Activated CD8-positive, alpha-beta memory T cell treated with anti-CD3 and anti-CD28 coated beads, Interleukin-2, amount 10 ng/mL, durations not matched to agents 7 days and 5 days (primary cell): Measurements from ENCODE around the gene CLEC18B. TPM values are rescaled to one million over a fixed set of nuclear protein-coding genes. Genes with fewer than 3 reads are reported as not detected.
"Not testable (repeated sequence)": the region's sequence is repeated elsewhere in the genome, so short reads cannot be mapped to it uniquely, and the experiment has no call there.

ENCODE experiments used
- ATAC-seq: fragments of 150-1000 bp; cut with Tn5 transposase; one replicate; pipeline ENCODE4 v1.10.0; 2021; ENCODE audit warnings: moderate library complexity
- CTCF ChIA-PET: fragments of 350-600 bp; sonication (Branson Sonifier 250); formaldehyde crosslinking; loops from one replicate; lab custom pipeline; 2021; ENCODE audit warnings: antibody characterized with exemption; lab: Charles Lee
- DNase-seq: peaks from one replicate; pipeline ENCODE4 v3.0.0-alpha.2; 2020
- H3K27ac Mint-ChIP-seq: one replicate; pipeline ENCODE4 v1.8.0; 2021; ENCODE audit warnings: mild to moderate bottlenecking, mixed read lengths
- H3K27me3 Mint-ChIP-seq: one replicate; pipeline ENCODE4 v1.8.0; 2021; ENCODE audit warnings: mixed read lengths
- H3K36me3 Mint-ChIP-seq: one replicate; pipeline ENCODE4 v1.8.0; 2021; ENCODE audit warnings: mild to moderate bottlenecking, mixed read lengths
- H3K4me1 Mint-ChIP-seq: one replicate; pipeline ENCODE4 v1.8.0; 2021; ENCODE audit warnings: mixed read lengths
- H3K4me3 Mint-ChIP-seq: one replicate; pipeline ENCODE4 v1.8.0; 2021; ENCODE audit warnings: mild to moderate bottlenecking, moderate library complexity, mixed read lengths
- H3K9me3 Mint-ChIP-seq: one replicate; pipeline ENCODE4 v1.8.0; 2022; ENCODE audit warnings: low read depth, mixed read lengths
- total RNA-seq, 2 experiments: library from RNA; stranded (reverse); gene quantifications; one replicate each; pipeline ENCODE4 v1.2.3, GENCODE V29; 2021

CLEC18B gene
- total RNA-seq, 2 experiments from 2014 or later, result 0.59 to 0.67 TPM

GRCh38 chr16:74455213-74455612 lies 33.9 kb upstream of the CLEC18B start:
- peaks cover 44% of the 10 kb centered on the region for H3K36me3 Mint-ChIP-seq
- H3K27me3 Mint-ChIP-seq, result no peaks in the 10 kb centered on the region
- CTCF ChIA-PET, result interaction anchor here (0.6 to 1.0 kb wide), 3 partner anchors 9 to 20 kb away, joined by 3 read pairs; no protein-coding TSS in a partner anchor

GRCh38 chr16:74451951-74452758 lies 30.9 kb upstream of the CLEC18B start:
- H3K27me3 Mint-ChIP-seq, result no peaks in the 10 kb centered on the region
- no peak for DNase-seq
- CTCF ChIA-PET, result no interaction called here
- H3K27ac Mint-ChIP-seq, result peak overlapping the region; percentile 33
- peaks cover 13% of the 10 kb centered on the region for H3K4me1 Mint-ChIP-seq
- H3K36me3 Mint-ChIP-seq, result peaks cover 36% of the 10 kb centered on the region
- H3K4me3 Mint-ChIP-seq, result no peak overlapping the region
- no peaks in the 10 kb centered on the region for H3K9me3 Mint-ChIP-seq
- no peak for ATAC-seq

More at GRCh38 chr16:74455213-74455612, 33.9 kb upstream of the CLEC18B start:
- Mint-ChIP-seq H3K4me1 (no peaks in the 10 kb centered on the region), H3K9me3 (no peaks in the 10 kb centered on the region), H3K27ac (no peak overlapping the region), H3K4me3 (no peak overlapping the region)
- no peak for DNase-seq
- no peak for ATAC-seq

- CTCF ChIA-PET, result no interaction called here
- Mint-ChIP-seq H3K36me3 (peaks cover 36% of the 10 kb centered on the region), H3K27ac (no peak overlapping the region)
Observed at GRCh38 chr16:74450967-74451760, 29.9 kb upstream of the CLEC18B start.

GRCh38 chr16:74450236-74450635 lies 29.0 kb upstream of the CLEC18B start:
- DNase-seq, result no peak
- Mint-ChIP-seq H3K36me3 (peaks cover 28% of the 10 kb centered on the region), H3K4me3 (no peak overlapping the region), H3K9me3 (no peaks in the 10 kb centered on the region), H3K4me1 (peaks cover 15% of the 10 kb centered on the region), H3K27me3 (no peaks in the 10 kb centered on the region), H3K27ac (no peak overlapping the region)
- CTCF ChIA-PET, result no interaction called here
- no peak for ATAC-seq

More at GRCh38 chr16:74450967-74451760, 29.9 kb upstream of the CLEC18B start:
- H3K9me3 Mint-ChIP-seq, result no peaks in the 10 kb centered on the region
- H3K4me1 Mint-ChIP-seq, result peaks cover 15% of the 10 kb centered on the region
- H3K27me3 Mint-ChIP-seq, result no peaks in the 10 kb centered on the region
- H3K4me3 Mint-ChIP-seq, result no peak overlapping the region
- DNase-seq, result no peak
- ATAC-seq, result no peak

GRCh38 chr16:74449470-74449869 lies 28.2 kb upstream of the CLEC18B start:
- peaks cover 26% of the 10 kb centered on the region for H3K36me3 Mint-ChIP-seq
- no peak overlapping the region for H3K4me3 Mint-ChIP-seq
- H3K27me3 Mint-ChIP-seq, result no peaks in the 10 kb centered on the region
- CTCF ChIA-PET, result interaction anchor here (0.7 kb wide), 1 partner anchor 167 kb away, joined by 3 read pairs; no protein-coding TSS in a partner anchor
- no peak overlapping the region for H3K27ac Mint-ChIP-seq
- no peaks in the 10 kb centered on the region for H3K9me3 Mint-ChIP-seq
- ATAC-seq (no peak), DNase-seq (no peak)
- peaks cover 15% of the 10 kb centered on the region for H3K4me1 Mint-ChIP-seq

- Mint-ChIP-seq H3K9me3 (no peaks in the 10 kb centered on the region), H3K36me3 (peaks cover 26% of the 10 kb centered on the region), H3K4me1 (peaks cover 15% of the 10 kb centered on the region), H3K27me3 (no peaks in the 10 kb centered on the region), H3K27ac (no peak overlapping the region), H3K4me3 (no peak overlapping the region)
- CTCF ChIA-PET, result no interaction called here
- DNase-seq (no peak), ATAC-seq (no peak)
Observed at GRCh38 chr16:74448990-74449389, 27.7 kb upstream of the CLEC18B start.

GRCh38 chr16:74447578-74447977 lies 26.3 kb upstream of the CLEC18B start:
- Mint-ChIP-seq H3K27ac (no peak overlapping the region), H3K9me3 (no peaks in the 10 kb centered on the region)

GRCh38 chr16:74446866-74447265 lies 25.6 kb upstream of the CLEC18B start:
- peaks cover 20% of the 10 kb centered on the region for H3K4me1 Mint-ChIP-seq
- peaks cover 12% of the 10 kb centered on the region for H3K36me3 Mint-ChIP-seq
- H3K27me3 Mint-ChIP-seq, result no peaks in the 10 kb centered on the region
- H3K9me3 Mint-ChIP-seq, result no peaks in the 10 kb centered on the region
- H3K4me3 Mint-ChIP-seq, result no peak overlapping the region
- no peak for ATAC-seq
- DNase-seq, result no peak
- no peak overlapping the region for H3K27ac Mint-ChIP-seq
- CTCF ChIA-PET, result no interaction called here

More at GRCh38 chr16:74447578-74447977, 26.3 kb upstream of the CLEC18B start:
- Mint-ChIP-seq H3K4me3 (no peak overlapping the region), H3K36me3 (peaks cover 17% of the 10 kb centered on the region), H3K27me3 (no peaks in the 10 kb centered on the region), H3K4me1 (peaks cover 20% of the 10 kb centered on the region)
- no peak for DNase-seq
- CTCF ChIA-PET, result no interaction called here
- ATAC-seq, result no peak

GRCh38 chr16:74443624-74444346 lies 22.5 kb upstream of the CLEC18B start:
- H3K4me1 Mint-ChIP-seq, result peaks cover 31% of the 10 kb centered on the region
- H3K9me3 Mint-ChIP-seq, CTCF ChIA-PET, ATAC-seq, H3K27me3 Mint-ChIP-seq, DNase-seq, H3K27ac Mint-ChIP-seq, H3K4me3 Mint-ChIP-seq: not testable (repeated sequence)
- peaks cover 15% of the 10 kb centered on the region for H3K36me3 Mint-ChIP-seq

GRCh38 chr16:74439685-74440084 lies 18.4 kb upstream of the CLEC18B start:
- H3K4me1 Mint-ChIP-seq, result peaks cover 36% of the 10 kb centered on the region
- H3K27me3 Mint-ChIP-seq, result peaks cover 4% of the 10 kb centered on the region
- H3K9me3 Mint-ChIP-seq, result peaks cover 3% of the 10 kb centered on the region
- H3K27ac Mint-ChIP-seq, result no peak overlapping the region
- ATAC-seq, result no peak
- peaks cover 27% of the 10 kb centered on the region for H3K36me3 Mint-ChIP-seq
- no peak for DNase-seq
- no peak overlapping the region for H3K4me3 Mint-ChIP-seq
- CTCF ChIA-PET, result interaction anchor here (0.7 to 1.8 kb wide), 4 partner anchors 23 to 1791 kb away, joined by 3 to 6 read pairs (median 4); no protein-coding TSS in a partner anchor

GRCh38 chr16:74438492-74438979 lies 17.3 kb upstream of the CLEC18B start:
- Mint-ChIP-seq H3K27ac (peak overlapping the region; percentile 86), H3K9me3 (peaks cover 3% of the 10 kb centered on the region), H3K4me1 (peaks cover 35% of the 10 kb centered on the region), H3K36me3 (peaks cover 27% of the 10 kb centered on the region), H3K4me3 (peak overlapping the region; percentile 52), H3K27me3 (peaks cover 8% of the 10 kb centered on the region)
- ATAC-seq (peak; percentile 92), DNase-seq (peak; percentile 67)
- CTCF ChIA-PET, result interaction anchor here (0.7 to 1.9 kb wide), 5 partner anchors 17 to 222 kb away, joined by 3 to 6 read pairs (median 4); no protein-coding TSS in a partner anchor

- H3K9me3 Mint-ChIP-seq, result peaks cover 3% of the 10 kb centered on the region
- no peak for DNase-seq
- no peak overlapping the region for H3K4me3 Mint-ChIP-seq
- no peak overlapping the region for H3K27ac Mint-ChIP-seq
- CTCF ChIA-PET, result interaction anchor here (1.2 kb wide), 1 partner anchor 127 kb away, joined by 4 read pairs; no protein-coding TSS in a partner anchor
- no peaks in the 10 kb centered on the region for H3K4me1 Mint-ChIP-seq
- H3K36me3 Mint-ChIP-seq, result peaks cover 8% of the 10 kb centered on the region
- ATAC-seq, result no peak
- H3K27me3 Mint-ChIP-seq, result peaks cover 8% of the 10 kb centered on the region
Observed at GRCh38 chr16:74431516-74431915, 10.2 kb upstream of the CLEC18B start.
